A549 (cell line): ENCODE measurements around the gene OCIAD1. TPM values are rescaled to one million over a fixed set of nuclear protein-coding genes. Genes with fewer than 3 reads are reported as not detected.
"Not testable (repeated sequence)": the region's sequence is repeated elsewhere in the genome, so short reads cannot be mapped to it uniquely, and the experiment has no call there.

Experiments
- ATAC-seq, 2 experiments: fragments of 200-7000 bp in 1 of 2; fragments of >200 bp in 1 of 2; cut with Nextera tagmentation in 1 of 2; cut with Tn5 transposase in 1 of 2; 3 replicates each; pipeline versions ENCODE4 v1.8.0 to v1.9.1; 2018 to 2020; ENCODE audit warnings: mild to moderate bottlenecking in 1 of 2, moderate library complexity in 1 of 2
- CTCF ChIA-PET: fragments of 300-600 bp; sonication (Branson Sonifier 250); formaldehyde crosslinking; extraction: SDS; loops from one replicate; lab custom pipeline; 2021; ENCODE audit warnings: antibody characterized with exemption, inconsistent platforms; lab: Yijun Ruan, JAX
- POLR2A ChIA-PET: fragments of 350-600 bp; formaldehyde crosslinking; extraction: SDS; loops from one replicate; lab custom pipeline; 2021; ENCODE audit warnings: antibody characterized with exemption, inconsistent platforms; lab: Yijun Ruan, JAX
- DNase-seq, 2 experiments: peaks; one replicate each; pipeline versions ENCODE4 v3.0.0 to v3.0.0-alpha.2; 2011 to 2016; ENCODE audit warnings: low read depth in 1 of 2, low spot score in 1 of 2
- FAIRE-seq: peaks from 2 replicates; lab custom pipeline; 2011; peaks lifted over from hg19 to GRCh38; lab: Jason Lieb, UNC
- H3K27ac ChIP-seq, 2 experiments: fragments of >200 bp; sonication (Bioruptor Twin); formaldehyde crosslinking; 3 replicates each; pipeline ENCODE4 v1.5.1; 2016 to 2017
- H3K4me1 ChIP-seq: fragments of >200 bp; sonication (Bioruptor Twin); formaldehyde crosslinking; 3 replicates; pipeline ENCODE4 v1.6.1; 2016
- H3K4me2 ChIP-seq: fragments of >200 bp; sonication (Bioruptor Twin); formaldehyde crosslinking; 3 replicates; pipeline ENCODE4 v1.6.1; 2016
- H3K4me3 ChIP-seq: fragments of >200 bp; sonication (Bioruptor Twin); formaldehyde crosslinking; 3 replicates; pipeline ENCODE4 v1.5.1; 2016
- H3K9me3 ChIP-seq: fragments of >200 bp; sonication (Bioruptor Twin); formaldehyde crosslinking; 3 replicates; pipeline ENCODE4 v1.6.1; 2016
- CBX2 ChIP-seq: fragments of 200-600 bp; sonication (generic); IDR thresholded peaks from 2 replicates; pipeline ENCODE4 v1.6.1; 2016; ENCODE audit warnings: low read depth, mild to moderate bottlenecking, borderline replicate concordance
- CBX8 ChIP-seq: fragments of 200-600 bp; sonication (generic); IDR thresholded peaks from 2 replicates; pipeline ENCODE4 v1.6.1; 2016
- CHD2 ChIP-seq: fragments of 150-350 bp; IDR thresholded peaks from 2 replicates; pipeline ENCODE4 v1.6.1; 2014; ENCODE audit warnings: low read length; ENCODE audit not compliant: partially characterized antibody
- ESRRA ChIP-seq: fragments of 150-350 bp; IDR thresholded peaks from 2 replicates; pipeline ENCODE4 v1.6.1; 2014; ENCODE audit warnings: mild to moderate bottlenecking, low read length, borderline replicate concordance
- HOXB13 ChIP-seq: fragments of 250-450 bp; sonication (Bioruptor Pico); IDR thresholded peaks from 2 replicates; pipeline ENCODE4 v1.5.0; 2020; ENCODE audit warnings: low read depth, mild to moderate bottlenecking, moderate library complexity
- HOXB5 ChIP-seq: fragments of 250-450 bp; sonication (Bioruptor Pico); IDR thresholded peaks from 2 replicates; pipeline ENCODE4 v1.5.0; 2020; ENCODE audit warnings: mild to moderate bottlenecking, moderate library complexity
- KDM5A ChIP-seq: fragments of 200-600 bp; sonication (generic); IDR thresholded peaks from 2 replicates; pipeline ENCODE4 v1.6.1; 2016; ENCODE audit warnings: antibody characterized with exemption, mild to moderate bottlenecking
- MAZ ChIP-seq: fragments of 150-350 bp; IDR thresholded peaks from 2 replicates; pipeline ENCODE4 v1.6.1; 2014; ENCODE audit warnings: antibody characterized with exemption, low read depth, low read length, borderline replicate concordance
- NR3C1 ChIP-seq: fragments of >200 bp; sonication (Bioruptor Twin); formaldehyde crosslinking; IDR thresholded peaks from 3 replicates; pipeline ENCODE4 v1.6.1; 2017
- PHF8 ChIP-seq: fragments of 200-600 bp; sonication (generic); IDR thresholded peaks from 2 replicates; pipeline ENCODE4 v1.6.1; 2016; ENCODE audit warnings: low read depth, mild to moderate bottlenecking, antibody characterized with exemption, moderate library complexity, borderline replicate concordance
- RAD21 ChIP-seq, 2 experiments: fragments of >200 bp in 1 of 2; sonication (Bioruptor Twin) in 1 of 2; formaldehyde crosslinking in 1 of 2; IDR thresholded peaks in 1 of 2; conservative IDR thresholded peaks in 1 of 2; 2 replicates in 1 of 2; 3 replicates in 1 of 2; pipeline ENCODE4 v1.6.1; 2012 to 2018; ENCODE audit warnings: inconsistent platforms in 1 of 2
- RCOR1 ChIP-seq: fragments of 150-350 bp; IDR thresholded peaks from 2 replicates; pipeline ENCODE4 v1.6.1; 2014; ENCODE audit warnings: antibody characterized with exemption, low read length, low read depth
- TFCP2L1 ChIP-seq: fragments of 250-450 bp; sonication (Bioruptor Pico); IDR thresholded peaks from 2 replicates; pipeline ENCODE4 v1.5.0; 2021; ENCODE audit warnings: mild to moderate bottlenecking
- ZNF302 ChIP-seq: fragments of 250-450 bp; sonication (Bioruptor Pico); IDR thresholded peaks from 2 replicates; pipeline ENCODE4 v1.9.0; 2021; ENCODE audit warnings: inconsistent platforms, mild to moderate bottlenecking, moderate library complexity
- WGBS: methylation state at CpG from one replicate; pipeline ENCODE4 v1.1.6; 2017; ENCODE audit errors: missing lambda C conversion rate; 5-methylcytosine and 5-hydroxymethylcytosine counted together
- polyA plus RNA-seq, 4 experiments: library from polyadenylated mRNA; depleted of rRNA in 3 of 4; stranded (reverse); fragments of >200 nt; fragmentation: RNase III in 1 of 4; extraction: RNeasy Plus Mini Kit Qiagen cat#74134 plus additional on column Dnase treatment in 1 of 4; gene quantifications; 2 replicates in 3 of 4; 3 replicates in 1 of 4; pipeline ENCODE4 v1.2.3, GENCODE V29; 2011 to 2017
- TF ChIP-seq, protein P1 (sequence below): fragments of 200-600 bp; sonication (generic); IDR thresholded peaks from 2 replicates; pipeline ENCODE4 v1.6.1; 2016; ENCODE audit warnings: antibody characterized with exemption, mild to moderate bottlenecking, moderate library complexity
- TF ChIP-seq, protein P2 (sequence below): fragments of >200 bp; sonication (Bioruptor Twin); formaldehyde crosslinking; IDR thresholded peaks from 3 replicates; pipeline ENCODE4 v1.6.1; 2016
- TF ChIP-seq, protein P3 (sequence below): fragments of 150-350 bp; IDR thresholded peaks from 2 replicates; pipeline ENCODE4 v1.6.1; 2014; ENCODE audit warnings: low read depth, mild to moderate bottlenecking, low read length

Gene OCIAD1
- polyA plus RNA-seq, 2 of the 4 experiments (the other 2 are of a cell fraction) = 156 to 210 TPM

DNA sequence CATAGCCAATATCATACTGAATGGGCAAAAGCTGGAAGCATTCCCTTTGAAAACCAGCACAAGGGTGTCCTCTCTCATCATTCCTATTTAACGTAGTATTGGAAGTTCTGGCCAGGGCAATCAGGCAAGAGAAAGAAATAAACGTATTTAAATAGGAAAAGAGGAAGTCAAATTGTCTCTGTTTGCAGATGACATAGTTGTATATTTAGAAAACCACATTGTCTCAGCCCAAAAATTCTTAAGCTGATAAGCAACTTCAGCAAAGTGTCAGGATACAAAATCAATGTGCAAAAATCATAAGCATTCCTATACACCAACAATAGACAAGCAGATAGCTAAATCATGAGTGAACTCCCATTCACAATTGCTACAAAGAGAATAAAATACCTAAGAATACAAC lies 9.5 kb upstream of the OCIAD1 start:
- H3K27ac ChIP-seq, H3K4me2 ChIP-seq, DNase-seq, FAIRE-seq, H3K4me3 ChIP-seq, POLR2A ChIA-PET, CTCF ChIA-PET, H3K4me1 ChIP-seq, H3K9me3 ChIP-seq, ATAC-seq: not testable (repeated sequence)
- WGBS = 41% methylated on average over 2 of the region's 2 CpGs

DNA sequence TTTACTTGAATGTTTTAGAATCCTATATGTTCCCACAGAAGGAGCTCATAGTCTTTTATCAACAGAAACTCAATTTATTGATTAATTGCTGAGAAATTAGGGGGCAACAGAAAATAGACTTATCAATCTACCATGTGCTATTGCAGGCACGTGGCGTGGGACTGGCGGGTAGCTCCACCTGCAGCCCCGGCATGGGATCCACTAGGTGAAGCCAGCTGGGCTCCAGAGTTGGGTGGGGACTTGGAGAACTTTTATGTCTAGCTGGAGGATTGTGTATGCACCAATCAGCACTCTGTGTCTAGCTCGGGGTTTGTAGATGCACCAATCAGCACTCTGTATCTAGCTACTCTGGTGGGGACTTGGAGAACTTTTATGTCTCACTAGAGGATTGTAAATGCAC lies 3.3 kb upstream of the OCIAD1 start:
- ATAC-seq (no peak), DNase-seq (no peak), FAIRE-seq (no peak)
- Histone ChIP-seq H3K4me1 (peaks cover 6% of the 10 kb centered on the region; the same call in 2 of the 3 replicates), H3K9me3 (no peaks in the 10 kb centered on the region), H3K27ac (no peak overlapping the region), H3K4me2 (no peak overlapping the region), H3K4me3 (no peak overlapping the region)
- ChIA-PET POLR2A (no interaction called here), CTCF (no interaction called here)
- 54% methylated on average over 5 of the region's 5 CpGs for WGBS
- TF ChIP-seq ZNF302 (CRISPR knock-in tag) (no peak), CBX8 (no peak), TFCP2L1 (CRISPR knock-in tag) (no peak), MAZ (no peak), CBX2 (no peak), ESRRA (no peak), HOXB5 (CRISPR knock-in tag) (no peak), NR3C1 (no peak), RAD21 (conservative IDR thresholded peaks at IDR 0.05 in 1 of 2, IDR thresholded peaks at IDR 0.05 in 1 of 2) (no peak), CHD2 (no peak), RCOR1 (no peak), HOXB13 (CRISPR knock-in tag) (no peak)
- TF ChIP-seq, protein P1, sequence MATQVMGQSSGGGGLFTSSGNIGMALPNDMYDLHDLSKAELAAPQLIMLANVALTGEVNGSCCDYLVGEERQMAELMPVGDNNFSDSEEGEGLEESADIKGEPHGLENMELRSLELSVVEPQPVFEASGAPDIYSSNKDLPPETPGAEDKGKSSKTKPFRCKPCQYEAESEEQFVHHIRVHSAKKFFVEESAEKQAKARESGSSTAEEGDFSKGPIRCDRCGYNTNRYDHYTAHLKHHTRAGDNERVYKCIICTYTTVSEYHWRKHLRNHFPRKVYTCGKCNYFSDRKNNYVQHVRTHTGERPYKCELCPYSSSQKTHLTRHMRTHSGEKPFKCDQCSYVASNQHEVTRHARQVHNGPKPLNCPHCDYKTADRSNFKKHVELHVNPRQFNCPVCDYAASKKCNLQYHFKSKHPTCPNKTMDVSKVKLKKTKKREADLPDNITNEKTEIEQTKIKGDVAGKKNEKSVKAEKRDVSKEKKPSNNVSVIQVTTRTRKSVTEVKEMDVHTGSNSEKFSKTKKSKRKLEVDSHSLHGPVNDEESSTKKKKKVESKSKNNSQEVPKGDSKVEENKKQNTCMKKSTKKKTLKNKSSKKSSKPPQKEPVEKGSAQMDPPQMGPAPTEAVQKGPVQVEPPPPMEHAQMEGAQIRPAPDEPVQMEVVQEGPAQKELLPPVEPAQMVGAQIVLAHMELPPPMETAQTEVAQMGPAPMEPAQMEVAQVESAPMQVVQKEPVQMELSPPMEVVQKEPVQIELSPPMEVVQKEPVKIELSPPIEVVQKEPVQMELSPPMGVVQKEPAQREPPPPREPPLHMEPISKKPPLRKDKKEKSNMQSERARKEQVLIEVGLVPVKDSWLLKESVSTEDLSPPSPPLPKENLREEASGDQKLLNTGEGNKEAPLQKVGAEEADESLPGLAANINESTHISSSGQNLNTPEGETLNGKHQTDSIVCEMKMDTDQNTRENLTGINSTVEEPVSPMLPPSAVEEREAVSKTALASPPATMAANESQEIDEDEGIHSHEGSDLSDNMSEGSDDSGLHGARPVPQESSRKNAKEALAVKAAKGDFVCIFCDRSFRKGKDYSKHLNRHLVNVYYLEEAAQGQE = no peak
- TF ChIP-seq, protein P2, sequence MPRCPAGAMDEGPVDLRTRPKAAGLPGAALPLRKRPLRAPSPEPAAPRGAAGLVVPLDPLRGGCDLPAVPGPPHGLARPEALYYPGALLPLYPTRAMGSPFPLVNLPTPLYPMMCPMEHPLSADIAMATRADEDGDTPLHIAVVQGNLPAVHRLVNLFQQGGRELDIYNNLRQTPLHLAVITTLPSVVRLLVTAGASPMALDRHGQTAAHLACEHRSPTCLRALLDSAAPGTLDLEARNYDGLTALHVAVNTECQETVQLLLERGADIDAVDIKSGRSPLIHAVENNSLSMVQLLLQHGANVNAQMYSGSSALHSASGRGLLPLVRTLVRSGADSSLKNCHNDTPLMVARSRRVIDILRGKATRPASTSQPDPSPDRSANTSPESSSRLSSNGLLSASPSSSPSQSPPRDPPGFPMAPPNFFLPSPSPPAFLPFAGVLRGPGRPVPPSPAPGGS = no peak
- TF ChIP-seq, protein P3, sequence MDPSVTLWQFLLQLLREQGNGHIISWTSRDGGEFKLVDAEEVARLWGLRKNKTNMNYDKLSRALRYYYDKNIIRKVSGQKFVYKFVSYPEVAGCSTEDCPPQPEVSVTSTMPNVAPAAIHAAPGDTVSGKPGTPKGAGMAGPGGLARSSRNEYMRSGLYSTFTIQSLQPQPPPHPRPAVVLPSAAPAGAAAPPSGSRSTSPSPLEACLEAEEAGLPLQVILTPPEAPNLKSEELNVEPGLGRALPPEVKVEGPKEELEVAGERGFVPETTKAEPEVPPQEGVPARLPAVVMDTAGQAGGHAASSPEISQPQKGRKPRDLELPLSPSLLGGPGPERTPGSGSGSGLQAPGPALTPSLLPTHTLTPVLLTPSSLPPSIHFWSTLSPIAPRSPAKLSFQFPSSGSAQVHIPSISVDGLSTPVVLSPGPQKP = no peak

DNA sequence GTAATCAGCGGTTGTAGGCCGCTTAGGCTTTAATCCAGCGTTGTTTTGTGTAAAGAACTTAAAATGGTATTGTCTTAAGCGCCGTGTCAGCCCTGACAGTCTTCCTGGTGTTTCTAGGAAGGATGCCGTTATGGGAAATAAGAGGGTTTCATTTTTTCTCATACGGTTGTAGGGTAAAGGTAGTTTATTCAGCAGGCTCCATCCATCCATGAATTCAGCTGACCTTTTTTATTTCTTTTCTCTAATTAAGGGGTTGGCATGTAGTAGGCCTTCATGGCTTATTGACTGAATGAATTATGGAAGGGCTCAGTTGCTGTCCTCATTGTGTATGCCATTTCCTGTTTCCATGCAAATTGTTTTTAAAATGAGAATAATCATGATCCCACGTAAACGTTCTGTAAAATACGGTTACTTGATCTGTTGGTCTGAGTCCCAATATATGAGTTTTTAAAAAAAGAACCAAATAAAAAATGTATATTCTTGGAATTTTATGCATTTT lies 693 bp downstream of the OCIAD1 start:
- 2% methylated on average over 10 of the region's 10 CpGs for WGBS
- no peak for DNase-seq
- Histone ChIP-seq H3K4me1 (peaks cover 11% of the 10 kb centered on the region; the same call in 2 of the 3 replicates), H3K27ac (peak overlapping the region; percentile 98 to 99), H3K4me3 (peak overlapping the region; percentile 78), H3K4me2 (peak overlapping the region; percentile 67), H3K9me3 (no peaks in the 10 kb centered on the region)
- CTCF ChIA-PET = no interaction called here
- ATAC-seq = no peak
- POLR2A ChIA-PET = no interaction called here
- no peak for FAIRE-seq
- 0 out of 2 replicates have a peak, but pooled peaks have one; percentile 5 for TF ChIP-seq KDM5A
- no peak for TF ChIP-seq CHD2
- TF ChIP-seq PHF8 = peak; percentile 11; the same call in 1 of the 2 replicates
